ENCODE data around the gene KRT20. TPM values are rescaled to one million over a fixed set of nuclear protein-coding genes. Genes with fewer than 3 reads are reported as not detected.
A peak's percentile ranks its signal among the peaks of the same experiment; 100 is the strongest.

KRT20 gene
- total RNA-seq, 1 experiment from 2014 or later: 1.5 TPM

GRCh38 chr17:40900809-40901356 lies 15.8 kb upstream of the KRT20 start:
- H3K27ac ChIP-seq (ENCODE audit: low read depth, low read length): peak overlapping the region; percentile 96
- H3K4me2 ChIP-seq (ENCODE audit: low read length): no peak overlapping the region
- no peaks in the 10 kb centered on the region for H3K9me3 ChIP-seq (ENCODE audit: control insufficient read depth in 1 of 2, insufficient read depth in 1 of 2, low read depth in 1 of 2, low read length in 2 of 2)
- ChIA-PET CTCF (no interaction called here), RAD21 (ENCODE audit: low non-redundant PET in 1 of 2, low total read pairs in 2 of 2, uncharacterized antibody in 2 of 2, unreplicated experiment in 2 of 2) (interaction anchor here in 1 of 2 experiments (0.7 kb wide), 1 partner anchor 505 kb away, joined by 3 read pairs; no protein-coding TSS in a partner anchor), POLR2A (interaction anchor here (0.9 kb wide), 1 partner anchor 625 kb away, joined by 5 read pairs; no protein-coding TSS in a partner anchor)
- H3K4me3 ChIP-seq (replicated peaks in 1 of 2; ENCODE audit: low read depth in 1 of 2, low read length in 2 of 2): no peak overlapping the region
- DNase-seq (ENCODE audit: low read depth, low spot score): no peak
- H3K9me2 ChIP-seq (ENCODE audit: insufficient read depth): no peaks in the 10 kb centered on the region
- TF ChIP-seq ATF3 (IDR thresholded peaks at IDR 0.05) (no peak), EGR1 (IDR thresholded peaks at IDR 0.05; ENCODE audit: low read depth) (no peak), CBX3 (IDR thresholded peaks at IDR 0.05; ENCODE audit: low read depth) (no peak), ZBTB33 (IDR thresholded peaks at IDR 0.05; ENCODE audit: extremely low read depth, insufficient replicate concordance, low read length) (no peak), YY1 (IDR thresholded peaks at IDR 0.05; ENCODE audit: extremely low read depth, insufficient replicate concordance, low read depth, low read length) (no peak), RAD21 (IDR thresholded peaks at IDR 0.05; ENCODE audit: low read depth) (no peak), JUND (IDR thresholded peaks at IDR 0.05) (no peak), POLR2A (IDR thresholded peaks at IDR 0.05; ENCODE audit: borderline replicate concordance, extremely low read depth, insufficient read depth, insufficient read length) (no peak), SRF (IDR thresholded peaks at IDR 0.05; ENCODE audit: low read depth) (no peak), EZH2phosphoT487 (IDR thresholded peaks at IDR 0.05; ENCODE audit: borderline replicate concordance) (no peak), REST (IDR thresholded peaks at IDR 0.05; ENCODE audit: low read depth) (no peak), CTCF (IDR thresholded peaks at IDR 0.05 in 2 of 3, conservative IDR thresholded peaks at IDR 0.05 in 1 of 3; ENCODE audit: borderline replicate concordance in 1 of 3, insufficient read depth in 1 of 3, low read depth in 2 of 3, low read length in 2 of 3) (no peak), TCF7L2 (IDR thresholded peaks at IDR 0.05; ENCODE audit: borderline replicate concordance, extremely low read depth, insufficient read depth, insufficient read length) (no peak)
- no TSS peak for BruUV-seq (replicated peaks)
- peaks cover 47 to 55% of the 10 kb centered on the region in 2 experiments for H3K4me1 ChIP-seq (ENCODE audit: control insufficient read depth in 1 of 2, insufficient read depth in 2 of 2, low read length in 2 of 2)
- no peaks in the 10 kb centered on the region for H3K36me3 ChIP-seq (ENCODE audit: control insufficient read depth in 1 of 2, insufficient read depth in 2 of 2, low read length in 2 of 2)
- H3K9ac ChIP-seq (ENCODE audit: low read length): no peak overlapping the region
- no peak for ATAC-seq
- H2AFZ ChIP-seq (ENCODE audit: low read depth, low read length, poor library complexity, severe bottlenecking): no peak overlapping the region
- intact Hi-C loops (cut with micrococcal nuclease): loop anchor here (5.0 kb wide), 1 partner anchor 84 kb away; no protein-coding TSS in a partner anchor
- H3K27me3 ChIP-seq (ENCODE audit: insufficient read depth, low read length): no peaks in the 10 kb centered on the region
- H3K79me2 ChIP-seq (ENCODE audit: insufficient read depth, low read length): no peaks in the 10 kb centered on the region
- H4K20me1 ChIP-seq (ENCODE audit: insufficient read depth): no peaks in the 10 kb centered on the region

Data from HCT116 (cell line).